ENCODE data around the gene AQP1.

- TF ChIP-seq CTCF (IDR thresholded peaks at IDR 0.05; ENCODE audit: control extremely low read depth in 1 of 3, insufficient read depth in 1 of 3, low read depth in 1 of 3, low read length in 3 of 3) = no peak
- no peak for TF ChIP-seq POLR2AphosphoS5 (IDR thresholded peaks at IDR 0.05; ENCODE audit: low read depth, low read length)
- TF ChIP-seq JUND (IDR thresholded peaks at IDR 0.05; ENCODE audit: low read length) = no peak
- TF ChIP-seq SIN3A (conservative IDR thresholded peaks at IDR 0.05 in 1 of 2, IDR thresholded peaks at IDR 0.05 in 1 of 2; ENCODE audit: low read depth in 1 of 2, low read length in 2 of 2) = no peak
- TF ChIP-seq EZH2 (IDR thresholded peaks at IDR 0.05; ENCODE audit: low read depth, low read length, severe bottlenecking) = no peak
- TF ChIP-seq TCF12 (IDR thresholded peaks at IDR 0.05; ENCODE audit: low read depth, low read length) = no peak
- TF ChIP-seq, protein P1, sequence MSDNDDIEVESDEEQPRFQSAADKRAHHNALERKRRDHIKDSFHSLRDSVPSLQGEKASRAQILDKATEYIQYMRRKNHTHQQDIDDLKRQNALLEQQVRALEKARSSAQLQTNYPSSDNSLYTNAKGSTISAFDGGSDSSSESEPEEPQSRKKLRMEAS (IDR thresholded peaks at IDR 0.05) = no peak
- no peak for TF ChIP-seq POLR2A (IDR thresholded peaks at IDR 0.05; ENCODE audit: control extremely low read depth in 1 of 2, low read depth in 2 of 2, low read length in 2 of 2)
- TF ChIP-seq SP2 (IDR thresholded peaks at IDR 0.05; ENCODE audit: low read length) = no peak
- TF ChIP-seq CEBPB (IDR thresholded peaks at IDR 0.05; ENCODE audit: low read depth, low read length) = no peak
- TF ChIP-seq BRCA1 (IDR thresholded peaks at IDR 0.05; ENCODE audit: low read depth, low read length) = no peak
Measured at GRCh38 chr7:30888747-30889146, 22.9 kb upstream of the AQP1 start.
